Measurements from ENCODE around the gene LMX1A. TPM values are rescaled to one million over a fixed set of nuclear protein-coding genes. Genes with fewer than 3 reads are reported as not detected.

Gene LMX1A
- total RNA-seq, 2 experiments from 2014 or later = not detected

- DNase-seq (no peak), ATAC-seq (no peak)
- TF ChIP-seq CTCF (IDR thresholded peaks at IDR 0.05) = no peak
- H3K4me1 Mint-ChIP-seq (ENCODE audit: low read depth) = no peaks in the 10 kb centered on the region
- peaks cover 6% of the 10 kb centered on the region for H3K9me3 Mint-ChIP-seq
- H3K27me3 Mint-ChIP-seq = no peaks in the 10 kb centered on the region
- H3K36me3 Mint-ChIP-seq (ENCODE audit: low read depth) = no peaks in the 10 kb centered on the region
- H3K4me3 Mint-ChIP-seq = no peak overlapping the region
- ChIA-PET POLR2A (no interaction called here), CTCF (no interaction called here)
- H3K27ac Mint-ChIP-seq = no peak overlapping the region
- intact Hi-C loops (cut with micrococcal nuclease) = no loop called here
Measured at GRCh38 chr1:165185161-165185889, 171.2 kb downstream of the LMX1A start.

GRCh38 chr1:165182975-165183374, 173.5 kb downstream of the LMX1A start:
- no peak for TF ChIP-seq CTCF (IDR thresholded peaks at IDR 0.05)
- ATAC-seq (no peak), DNase-seq (no peak)
- ChIA-PET CTCF (no interaction called here), POLR2A (no interaction called here)
- peaks cover 6% of the 10 kb centered on the region for H3K9me3 Mint-ChIP-seq
- H3K27ac Mint-ChIP-seq = no peak overlapping the region
- intact Hi-C loops (cut with micrococcal nuclease) = no loop called here
- H3K27me3 Mint-ChIP-seq = no peaks in the 10 kb centered on the region
- no peak overlapping the region for H3K4me3 Mint-ChIP-seq
- H3K36me3 Mint-ChIP-seq (ENCODE audit: low read depth) = no peaks in the 10 kb centered on the region
- H3K4me1 Mint-ChIP-seq (ENCODE audit: low read depth) = no peaks in the 10 kb centered on the region

GRCh38 chr1:165179306-165179705, 177.2 kb downstream of the LMX1A start:
- ChIA-PET CTCF (no interaction called here), POLR2A (no interaction called here)
- no peak for DNase-seq
- H3K27ac Mint-ChIP-seq = no peak overlapping the region
- H3K36me3 Mint-ChIP-seq (ENCODE audit: low read depth) = no peaks in the 10 kb centered on the region
- no peaks in the 10 kb centered on the region for H3K4me1 Mint-ChIP-seq (ENCODE audit: low read depth)
- H3K4me3 Mint-ChIP-seq = no peak overlapping the region
- intact Hi-C loops (cut with micrococcal nuclease) = no loop called here
- no peak for TF ChIP-seq CTCF (IDR thresholded peaks at IDR 0.05)
- ATAC-seq = no peak
- no peaks in the 10 kb centered on the region for H3K27me3 Mint-ChIP-seq
- peaks cover 6% of the 10 kb centered on the region for H3K9me3 Mint-ChIP-seq

GRCh38 chr1:165174491-165174890, 182.0 kb downstream of the LMX1A start:
- no peak for ATAC-seq
- POLR2A ChIA-PET = no interaction called here
- no peaks in the 10 kb centered on the region for H3K27me3 Mint-ChIP-seq

GRCh38 chr1:165173818-165174217, 182.7 kb downstream of the LMX1A start:
- ChIA-PET CTCF (no interaction called here), POLR2A (no interaction called here)
- TF ChIP-seq CTCF (IDR thresholded peaks at IDR 0.05) = no peak
- Mint-ChIP-seq H3K4me3 (no peak overlapping the region), H3K27me3 (no peaks in the 10 kb centered on the region), H3K9me3 (no peaks in the 10 kb centered on the region), H3K27ac (no peak overlapping the region), H3K36me3 (ENCODE audit: low read depth) (no peaks in the 10 kb centered on the region), H3K4me1 (ENCODE audit: low read depth) (no peaks in the 10 kb centered on the region)
- DNase-seq = no peak
- intact Hi-C loops (cut with micrococcal nuclease) = no loop called here
- ATAC-seq = no peak

More at GRCh38 chr1:165174491-165174890, 182.0 kb downstream of the LMX1A start:
- DNase-seq = no peak
- Mint-ChIP-seq H3K36me3 (ENCODE audit: low read depth) (no peaks in the 10 kb centered on the region), H3K4me3 (no peak overlapping the region), H3K4me1 (ENCODE audit: low read depth) (no peaks in the 10 kb centered on the region), H3K27ac (no peak overlapping the region), H3K9me3 (no peaks in the 10 kb centered on the region)
- TF ChIP-seq CTCF (IDR thresholded peaks at IDR 0.05) = no peak
- intact Hi-C loops (cut with micrococcal nuclease) = no loop called here
- CTCF ChIA-PET = no interaction called here

Measured in activated CD8-positive, alpha-beta T cell treated with anti-CD3 and anti-CD28 coated beads for 36 hours (primary cell).